GM18498 (cell line): ENCODE data around the gene AGPAT3.
"Not testable (repeated sequence)": the region's sequence is repeated elsewhere in the genome, so short reads cannot be mapped to it uniquely, and the experiment has no call there.

Experiments used
- ATAC-seq: cut with Tn5 transposase; IDR thresholded peaks from one replicate; pipeline ENCODE4 v1.9.1; 2021; ENCODE audit warnings: mild to moderate bottlenecking, moderate library complexity; ENCODE audit not compliant: unreplicated experiment

AGPAT3 gene, protein sequence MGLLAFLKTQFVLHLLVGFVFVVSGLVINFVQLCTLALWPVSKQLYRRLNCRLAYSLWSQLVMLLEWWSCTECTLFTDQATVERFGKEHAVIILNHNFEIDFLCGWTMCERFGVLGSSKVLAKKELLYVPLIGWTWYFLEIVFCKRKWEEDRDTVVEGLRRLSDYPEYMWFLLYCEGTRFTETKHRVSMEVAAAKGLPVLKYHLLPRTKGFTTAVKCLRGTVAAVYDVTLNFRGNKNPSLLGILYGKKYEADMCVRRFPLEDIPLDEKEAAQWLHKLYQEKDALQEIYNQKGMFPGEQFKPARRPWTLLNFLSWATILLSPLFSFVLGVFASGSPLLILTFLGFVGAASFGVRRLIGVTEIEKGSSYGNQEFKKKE

DNA sequence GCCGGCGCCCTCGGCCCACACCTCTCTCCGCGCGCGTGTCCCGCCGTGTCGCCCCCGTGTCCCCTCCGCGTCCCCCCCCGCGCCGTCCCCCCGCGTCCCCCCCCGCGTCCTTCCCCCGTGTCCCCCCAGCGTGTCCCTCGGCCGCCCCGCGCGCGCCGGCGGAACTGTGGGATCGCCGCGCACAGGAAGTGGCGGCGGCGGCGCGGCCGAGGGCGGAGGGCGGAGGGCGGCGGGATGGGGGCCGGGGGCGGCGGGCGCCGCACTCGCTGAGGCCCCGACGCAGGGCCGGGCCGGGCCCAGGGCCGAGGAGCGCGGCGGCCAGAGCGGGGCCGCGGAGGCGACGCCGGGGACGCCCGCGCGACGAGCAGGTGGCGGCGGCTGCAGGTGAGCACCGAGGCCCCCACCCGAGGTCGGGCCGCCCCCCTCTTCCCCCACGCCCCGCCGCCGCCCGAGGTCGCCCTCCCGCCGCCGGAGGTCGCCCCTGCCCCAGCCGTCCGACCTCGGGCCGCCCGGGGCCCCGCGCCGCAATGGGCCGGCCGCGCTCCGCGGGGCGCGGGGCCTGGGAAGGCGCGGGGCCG, at the start of gene AGPAT3:
TSS of gene AGPAT3 (plus strand) at position 262 of the 578 bp plus-strand sequence. CDS start 94,459 bp downstream, outside the sequence.
- ATAC-seq, result peak; percentile 31

DNA sequence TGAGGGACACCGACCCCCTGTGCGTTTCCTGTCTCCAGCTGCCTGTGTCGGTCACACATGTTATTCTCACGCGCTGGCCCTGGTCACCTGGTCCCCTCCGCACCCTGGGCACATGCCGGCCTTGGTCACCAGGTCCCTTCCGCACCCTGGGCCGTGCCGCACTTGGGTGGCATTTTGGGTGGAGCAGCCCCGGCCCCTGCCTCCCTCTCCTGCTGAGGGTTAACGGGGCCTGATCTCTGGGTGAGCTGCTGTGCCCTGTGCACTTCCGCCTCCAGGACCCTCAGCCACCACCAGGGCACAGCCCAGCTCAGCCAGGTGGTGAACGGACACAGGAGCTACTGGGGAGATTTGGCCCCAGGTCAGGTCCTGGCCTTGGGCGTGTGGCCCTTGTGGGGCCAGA, 49.0 kb upstream of the AGPAT3 start:
- ATAC-seq, result no peak

DNA sequence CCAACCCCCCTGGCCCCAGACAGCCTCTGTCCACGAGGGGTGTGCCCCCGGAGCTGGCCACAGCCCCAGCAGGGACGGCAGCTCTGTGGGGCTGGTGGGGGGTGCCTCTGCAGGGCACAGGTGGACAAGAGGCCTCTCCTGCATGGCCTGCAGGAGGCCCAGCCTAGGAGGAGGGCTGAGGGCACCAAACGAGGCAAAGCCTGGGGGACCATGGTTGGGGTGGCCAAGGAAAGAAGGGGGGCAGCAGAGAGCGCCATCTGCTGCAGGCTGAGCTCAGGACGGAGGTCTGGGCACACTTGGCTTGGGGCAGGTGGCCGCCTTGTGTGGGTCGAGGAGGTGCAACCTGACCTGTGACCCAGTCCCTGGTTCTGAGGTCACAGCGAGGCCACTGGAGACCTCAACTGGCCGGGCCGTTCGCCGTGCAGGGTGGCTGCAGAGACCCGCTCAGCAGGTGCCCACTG, 48.4 kb upstream of the AGPAT3 start:
- no peak for ATAC-seq

DNA sequence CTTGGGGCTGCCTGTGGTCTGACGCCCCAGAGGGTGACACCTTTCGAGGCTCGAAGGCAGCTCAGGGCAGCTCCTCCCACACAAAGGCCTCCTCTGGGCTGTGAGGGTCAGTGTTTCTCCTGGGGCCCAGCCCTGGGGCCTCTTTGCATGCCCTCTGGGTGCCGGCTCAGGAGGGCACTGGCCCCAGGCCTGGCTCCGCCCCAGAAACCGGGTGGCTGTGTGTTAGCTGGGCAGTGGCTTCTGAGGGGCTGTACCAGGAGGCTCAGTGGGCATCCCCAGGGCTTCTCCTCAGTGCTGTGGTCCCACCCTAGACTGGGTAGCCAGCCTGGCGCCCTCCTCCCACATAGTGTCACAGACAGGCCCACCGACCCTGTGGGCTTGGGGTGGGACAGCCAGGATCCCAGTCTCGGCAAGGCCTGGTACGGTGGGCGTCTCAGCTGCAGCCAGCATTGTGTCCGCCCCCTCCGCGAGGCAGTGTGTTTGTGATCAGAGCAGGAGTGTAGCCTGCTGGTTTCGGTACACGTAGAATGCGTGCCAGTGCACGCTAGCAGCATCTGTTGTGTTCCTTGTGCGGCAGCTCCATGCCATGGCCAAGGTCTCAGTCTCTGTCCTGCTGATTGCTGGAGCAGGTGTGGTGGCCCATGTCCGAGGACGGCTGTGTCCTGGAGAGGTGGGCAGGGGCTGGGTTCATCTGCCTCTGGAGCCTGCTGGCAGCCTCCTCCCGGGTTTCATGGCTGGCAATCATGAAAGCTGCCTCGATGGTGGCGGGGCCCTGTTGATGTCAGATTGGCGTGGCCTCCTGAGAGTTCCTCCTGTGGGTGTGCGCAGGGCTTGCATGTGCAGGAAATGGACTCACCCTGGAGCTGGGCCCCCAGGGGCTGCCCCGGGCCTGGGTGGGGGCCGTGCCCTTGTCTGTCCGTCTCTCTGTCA, 47.6 kb upstream of the AGPAT3 start:
- no peak for ATAC-seq

DNA sequence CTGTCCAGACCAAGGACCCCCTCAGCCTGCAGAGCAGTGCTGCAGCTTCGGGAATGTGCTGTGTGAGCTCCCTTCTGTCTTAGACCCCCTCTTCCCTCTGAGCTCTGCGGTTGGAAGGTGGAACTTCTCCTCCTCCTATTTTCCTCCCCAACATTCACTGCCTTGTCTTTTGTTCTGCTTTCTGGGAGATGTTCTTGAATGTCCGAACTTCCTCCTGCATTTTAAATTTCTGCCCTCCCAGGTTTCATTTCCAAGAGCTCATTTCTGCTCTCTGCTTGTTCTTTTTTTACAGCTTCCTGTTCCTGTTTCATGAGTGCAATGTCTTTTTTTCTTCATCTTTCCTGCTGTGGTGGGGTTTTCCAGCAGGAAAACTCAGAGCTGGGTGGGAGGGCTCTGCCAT, 46.3 kb upstream of the AGPAT3 start:
- ATAC-seq, result no peak

DNA sequence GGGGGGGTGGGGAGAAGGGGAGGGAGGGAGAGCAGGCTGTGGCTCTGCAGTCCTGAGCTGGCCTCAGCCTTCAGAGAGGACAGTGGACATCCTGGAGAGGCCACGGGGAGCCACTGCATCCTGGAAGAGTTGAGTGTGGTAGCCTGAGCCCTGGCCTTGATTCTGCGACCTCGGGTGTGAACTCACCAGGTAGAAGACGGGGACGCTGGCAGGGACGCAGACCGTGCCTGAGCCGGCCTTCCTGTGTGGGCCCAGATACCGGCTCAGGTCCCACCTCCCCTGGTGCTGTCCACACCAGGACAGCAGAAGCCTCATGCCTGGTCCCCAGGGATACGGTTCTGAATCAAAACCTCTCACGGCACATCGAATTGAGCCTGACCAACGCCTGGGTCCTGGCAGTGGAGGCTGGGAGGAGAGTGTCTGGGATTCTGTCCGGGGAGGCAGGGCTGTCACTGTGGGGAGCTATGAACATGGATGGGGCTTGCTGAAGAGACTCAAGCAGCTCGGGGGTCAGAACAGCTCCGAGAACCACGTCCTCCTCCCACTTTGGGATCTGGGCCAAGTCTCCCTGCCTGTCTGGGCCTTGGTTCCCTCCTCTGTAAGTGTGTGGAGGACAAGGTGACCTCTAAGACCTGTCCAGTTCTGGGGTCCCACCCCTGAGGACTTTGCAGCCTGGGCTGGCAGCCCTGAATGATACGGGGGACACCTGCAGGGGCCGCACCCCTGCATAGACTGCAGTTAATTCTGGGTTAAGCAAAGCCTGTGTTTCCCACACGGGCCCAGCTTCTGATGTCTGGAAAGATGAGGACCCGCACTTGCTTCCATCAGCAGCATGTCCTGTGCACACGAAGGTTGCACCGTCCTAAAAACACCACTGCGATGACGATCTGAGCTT, 45.3 kb upstream of the AGPAT3 start:
- no peak for ATAC-seq

DNA sequence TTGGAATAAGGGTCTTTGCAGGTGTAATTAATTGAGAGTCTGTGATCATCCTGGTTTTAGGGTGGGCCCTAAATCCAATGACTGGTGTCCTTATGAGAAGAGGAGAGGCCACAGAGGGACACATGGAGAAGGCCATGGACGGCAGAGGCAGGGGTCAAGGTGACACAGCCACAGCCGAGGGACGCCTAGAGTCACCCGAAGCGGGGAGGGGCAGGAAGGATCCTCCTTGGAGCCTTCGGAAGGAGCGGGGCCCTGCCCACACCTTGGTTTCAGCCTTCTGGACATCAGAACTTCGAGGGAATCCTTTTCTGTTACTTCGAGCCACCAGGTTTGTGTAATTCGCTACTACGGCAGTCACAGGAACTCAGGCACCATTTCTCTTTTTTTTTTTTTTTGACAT, 44.6 kb upstream of the AGPAT3 start:
- ATAC-seq, result no peak

DNA sequence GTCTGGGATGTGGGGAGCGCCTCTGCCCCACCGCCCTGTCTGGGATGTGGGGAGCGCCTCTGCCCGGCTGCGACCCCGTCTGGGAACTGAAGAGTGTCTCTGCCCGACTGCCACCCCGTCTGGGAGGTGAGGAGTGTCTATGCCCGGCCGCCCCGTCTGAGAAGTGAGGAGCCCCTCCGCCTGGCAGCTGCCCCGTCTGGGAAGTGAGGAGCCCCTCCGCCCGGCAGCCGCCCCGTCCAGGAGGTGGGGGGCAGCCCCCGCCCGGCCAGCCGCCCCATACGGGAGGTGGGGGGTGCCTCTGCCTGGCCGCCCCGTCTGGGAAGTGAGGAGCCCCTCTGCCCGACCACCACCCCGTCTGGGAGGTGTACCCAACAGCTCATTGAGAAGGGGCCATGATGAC, 42.9 kb upstream of the AGPAT3 start:
- not testable (repeated sequence) for ATAC-seq

DNA sequence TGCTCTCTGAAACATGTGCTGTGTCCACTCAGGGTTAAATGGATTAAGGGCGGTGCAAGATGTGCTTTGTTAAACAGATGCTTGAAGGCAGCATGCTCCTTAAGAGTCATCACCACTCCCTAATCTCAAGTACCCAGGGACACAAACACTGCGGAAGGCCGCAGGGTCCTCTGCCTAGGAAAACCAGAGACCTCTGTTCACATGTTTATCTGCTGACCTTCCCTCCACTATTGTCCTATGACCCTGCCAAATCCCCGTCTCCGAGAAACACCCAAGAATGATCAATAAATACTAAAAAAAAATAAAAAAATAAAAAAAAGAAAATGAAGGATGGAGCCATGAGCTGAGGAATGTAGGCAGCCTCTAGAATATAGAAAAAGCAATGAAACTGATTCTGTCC, 42.3 kb upstream of the AGPAT3 start:
- not testable (repeated sequence) for ATAC-seq

DNA sequence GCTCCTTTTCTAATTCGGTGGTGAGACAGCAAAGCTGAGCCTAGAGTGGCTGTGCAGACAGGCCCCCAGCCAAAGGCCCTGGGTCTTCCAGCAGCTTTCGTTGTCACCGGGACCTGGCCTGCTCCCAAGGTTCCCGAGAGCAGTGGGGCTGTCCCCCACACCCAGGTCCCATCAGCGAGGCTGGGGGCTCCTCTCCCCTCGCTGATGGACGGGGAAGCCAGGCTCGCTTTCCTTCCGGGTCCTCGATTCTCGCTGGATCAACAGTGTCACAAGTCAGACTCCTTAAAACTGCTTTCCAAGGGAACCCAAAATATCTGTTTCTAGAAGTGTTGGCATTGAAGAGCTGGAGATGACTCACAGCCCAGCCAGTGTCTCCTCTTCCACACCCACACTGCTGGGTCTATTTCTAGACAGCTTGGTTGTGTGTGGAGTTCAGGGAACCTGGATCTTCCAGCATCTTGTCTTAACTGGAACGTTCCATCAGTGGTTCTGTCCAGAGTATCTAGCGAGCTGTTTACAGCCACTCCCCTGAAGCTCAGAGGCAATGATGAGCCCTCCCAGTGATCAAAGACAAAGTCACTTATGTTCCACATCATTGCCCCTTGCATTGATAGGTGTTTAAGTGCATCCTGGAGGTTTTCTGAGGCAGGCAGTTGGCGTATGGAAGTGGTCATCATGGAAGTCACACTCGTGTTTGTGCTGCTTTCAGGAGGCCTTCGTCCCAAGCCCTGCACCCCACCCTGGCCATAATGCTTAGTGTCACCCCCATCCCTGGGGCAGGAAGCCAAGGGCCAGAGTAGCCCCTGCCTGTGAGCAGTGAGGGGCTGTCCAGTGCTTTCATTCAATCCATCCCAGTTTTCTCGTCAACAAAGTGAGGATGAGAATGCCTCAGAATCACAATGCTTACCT, 40.4 kb upstream of the AGPAT3 start:
- ATAC-seq, result no peak

DNA sequence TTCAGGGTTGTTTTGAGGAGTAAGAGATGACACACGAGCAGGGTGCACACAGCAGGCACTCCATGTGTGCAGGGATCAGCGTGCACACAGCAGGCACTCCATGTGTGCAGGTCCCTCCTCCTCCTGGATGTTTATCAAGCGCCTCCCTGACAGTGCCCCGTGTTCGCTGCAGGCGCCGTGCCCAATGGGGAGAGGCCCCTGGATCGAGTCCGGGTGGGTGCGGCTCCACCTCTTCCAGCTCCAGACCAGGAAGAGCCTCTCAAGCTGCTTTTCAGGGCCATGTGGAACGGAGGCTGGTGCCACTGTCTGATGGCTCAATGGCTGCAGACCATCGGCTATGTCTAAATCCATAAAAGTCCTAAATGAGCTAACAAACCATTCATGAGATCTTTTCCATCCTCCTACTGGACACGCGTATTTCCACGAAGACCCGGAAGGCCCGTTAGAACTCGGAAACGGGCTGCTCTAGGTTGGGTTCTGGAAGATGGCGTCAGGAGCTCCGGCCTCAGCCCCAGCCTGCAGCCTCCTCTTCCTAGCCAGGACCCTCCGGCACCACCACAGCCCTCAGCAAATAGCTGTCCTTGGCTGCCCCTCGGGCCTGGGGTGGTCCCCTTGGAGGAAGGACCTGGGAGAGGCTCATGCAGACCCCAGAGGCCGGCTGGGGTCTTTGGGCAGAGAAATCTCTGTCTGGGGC, 39.6 kb upstream of the AGPAT3 start:
- no peak for ATAC-seq

DNA sequence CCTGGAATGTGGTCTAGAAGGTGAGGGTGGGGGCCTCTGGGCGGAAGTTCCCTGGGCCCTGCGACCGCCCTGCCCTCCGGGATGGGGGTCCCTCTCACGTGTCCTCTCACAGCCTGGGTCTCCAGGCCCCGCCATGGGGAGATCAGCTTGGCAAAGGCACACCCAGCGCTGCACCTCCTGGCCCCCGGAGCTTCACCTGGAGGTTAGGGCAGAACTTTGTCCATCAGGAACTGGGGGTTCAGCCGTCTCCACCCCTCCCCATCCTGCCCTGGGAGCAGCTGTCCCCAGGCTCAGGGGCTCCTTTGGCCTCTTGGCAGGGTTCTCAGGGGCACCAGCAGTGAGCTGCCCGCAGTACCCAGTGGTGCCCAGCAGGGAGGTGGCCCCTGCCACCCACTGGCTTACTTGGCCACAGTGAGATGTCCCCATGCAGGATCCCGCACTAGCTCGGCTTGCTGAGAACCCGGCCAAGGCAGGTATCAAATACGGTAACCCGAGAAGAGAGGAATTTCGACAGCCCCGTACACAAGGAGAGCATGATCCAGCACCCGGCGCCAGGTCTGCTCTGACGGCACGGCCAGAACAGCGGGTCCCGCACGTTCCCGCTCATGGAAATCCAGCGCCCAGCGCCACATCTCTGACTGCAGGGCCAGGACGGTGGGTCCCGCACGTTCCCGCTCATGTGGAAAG, 38.9 kb upstream of the AGPAT3 start:
- ATAC-seq, result no peak

DNA sequence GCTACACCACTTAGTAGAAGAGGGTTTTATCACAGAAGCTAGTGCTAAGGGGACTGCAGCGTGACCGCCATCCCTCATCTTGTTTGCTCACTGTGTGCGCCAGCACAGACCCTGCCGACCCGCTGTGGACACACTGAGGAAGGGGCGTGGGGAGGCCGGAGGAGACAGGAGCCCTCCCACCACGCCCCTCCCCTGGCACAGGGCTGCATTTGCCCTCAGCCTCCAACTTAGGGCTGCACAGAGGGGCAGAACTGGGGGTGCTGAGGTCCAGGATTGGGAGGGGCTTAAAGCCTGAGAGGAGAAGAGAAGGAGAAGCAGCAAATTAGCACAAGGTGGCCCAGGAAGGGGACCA, 38.4 kb upstream of the AGPAT3 start:
- no peak for ATAC-seq

DNA sequence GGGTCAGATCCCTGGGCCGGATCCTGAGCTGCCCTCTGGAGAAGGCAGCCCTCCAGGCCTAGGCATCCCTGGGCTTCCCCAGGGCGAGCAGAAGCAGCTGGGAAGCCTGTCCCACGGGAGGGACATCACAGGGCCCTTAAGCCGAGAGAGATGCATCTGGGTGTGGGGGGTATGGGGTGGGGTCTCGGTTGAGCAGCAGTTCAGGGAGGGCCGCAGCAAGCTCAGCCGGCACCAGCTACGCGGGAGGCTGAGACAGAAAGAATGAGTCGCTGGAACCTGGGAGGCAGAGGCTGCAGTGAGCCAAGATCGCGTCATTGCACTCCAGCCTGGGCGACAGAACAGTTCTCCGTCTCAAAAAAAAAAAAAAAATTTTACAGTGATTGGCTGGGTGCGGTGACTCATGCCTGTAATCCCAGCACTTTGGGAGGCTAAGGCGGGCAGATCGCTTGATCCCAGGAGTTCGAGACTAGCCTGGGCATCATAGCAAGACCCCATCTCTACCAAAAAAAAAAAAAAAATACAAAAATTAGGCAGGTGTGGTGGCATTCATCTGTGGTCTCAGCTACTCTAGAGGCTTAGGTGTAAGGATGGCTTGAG, 37.9 kb upstream of the AGPAT3 start:
- no peak for ATAC-seq

DNA sequence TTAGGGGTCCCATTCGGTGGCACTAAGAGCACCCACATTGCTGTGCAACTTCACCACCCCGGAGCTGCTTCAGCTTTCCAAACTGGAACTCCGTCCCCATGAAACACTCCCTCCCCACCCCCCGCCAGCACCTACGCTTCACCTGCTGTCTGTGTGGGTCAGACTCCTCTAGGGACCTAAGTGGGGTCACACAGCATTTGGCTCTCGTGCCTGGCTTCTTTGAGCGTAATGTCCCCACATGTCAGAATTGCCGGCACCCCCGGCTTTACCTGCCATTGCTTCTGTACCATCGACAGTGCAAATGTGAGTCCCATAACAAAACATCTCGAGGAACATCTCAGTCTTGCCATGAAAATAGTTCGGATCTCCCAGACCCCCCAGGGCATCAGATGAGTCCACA, 35.9 kb upstream of the AGPAT3 start:
- ATAC-seq, result no peak

DNA sequence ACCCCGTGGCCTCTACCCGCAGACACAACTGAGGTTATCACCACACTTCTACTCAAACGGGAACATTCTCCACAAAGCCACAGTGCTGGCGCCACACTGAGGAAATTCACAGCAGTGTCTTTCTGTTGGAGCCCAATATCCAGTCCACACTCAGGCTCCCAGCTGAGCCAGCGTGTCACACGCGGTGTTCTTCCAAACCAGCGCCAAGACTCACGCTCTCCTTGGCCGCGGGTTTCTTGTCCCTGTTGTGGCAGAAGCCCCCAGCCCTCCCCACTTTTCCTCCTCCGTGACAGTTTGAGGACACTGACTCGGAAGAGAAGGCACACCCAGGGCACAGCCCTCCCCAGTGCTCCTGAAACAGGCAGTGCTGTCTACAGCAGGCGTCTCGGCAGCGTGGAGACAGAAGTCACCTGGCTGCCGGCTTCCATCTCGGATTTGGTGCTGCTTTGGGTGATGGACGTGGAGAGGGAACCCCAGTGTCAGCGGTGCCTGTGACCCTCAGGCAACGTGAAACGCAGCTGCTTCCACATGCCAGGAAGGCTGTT, 35.4 kb upstream of the AGPAT3 start:
- no peak for ATAC-seq

DNA sequence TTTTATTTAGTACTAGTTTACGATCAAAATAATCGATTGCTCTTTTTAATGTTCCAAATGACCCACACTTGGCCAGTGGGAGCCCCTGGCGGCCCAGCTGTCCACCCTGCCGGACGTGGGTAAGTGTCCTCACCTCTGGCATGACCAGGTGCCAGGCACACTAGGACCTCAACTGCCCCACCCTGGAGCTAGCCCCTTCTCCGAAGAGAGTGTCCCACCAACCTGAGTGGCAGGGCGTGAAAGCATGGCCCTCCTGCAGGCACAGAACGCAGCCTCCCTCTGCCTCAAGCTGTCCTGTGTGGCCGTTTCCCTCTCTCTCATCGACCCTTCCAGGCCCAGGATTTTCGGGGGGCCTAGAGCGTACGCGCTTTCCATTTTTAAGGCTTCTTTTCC, 32.9 kb upstream of the AGPAT3 start:
- no peak for ATAC-seq

DNA sequence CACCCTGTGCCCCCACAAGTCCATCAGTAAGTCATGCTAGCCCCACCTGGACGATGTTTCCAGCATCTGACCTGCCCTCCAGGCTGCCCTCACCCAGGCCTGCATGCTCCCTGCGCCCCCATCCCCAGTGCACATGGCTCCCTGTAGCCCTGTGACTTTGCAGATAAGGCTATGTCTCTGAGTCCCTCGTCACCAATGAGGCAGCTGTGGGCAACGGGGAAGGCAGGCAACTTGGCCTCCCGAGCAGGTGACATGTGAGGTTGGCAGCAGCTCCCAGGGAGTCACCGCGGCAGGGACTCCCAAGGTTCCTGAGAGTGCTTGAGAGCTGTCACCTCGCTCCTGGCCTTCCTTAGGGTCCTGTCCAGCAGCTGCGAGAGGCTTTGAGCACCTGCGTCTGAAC, 32.4 kb upstream of the AGPAT3 start:
- no peak for ATAC-seq
